HCT116 (cell line): Measurements from ENCODE around the gene CCDC146. TPM values are rescaled to one million over a fixed set of nuclear protein-coding genes. Genes with fewer than 3 reads are reported as not detected.
"Not testable (repeated sequence)": the region's sequence is repeated elsewhere in the genome, so short reads cannot be mapped to it uniquely, and the experiment has no call there.

Source experiments
- ATAC-seq: fragments of 200-7000 bp; cut with Tn5 transposase; 2 replicates; pipeline ENCODE4 v1.9.1; 2020; ENCODE audit warnings: mild to moderate bottlenecking, moderate library complexity
- BruUV-seq: library from RNA; stranded (reverse); fragments of 400-500 nt; replicated peaks from 2 replicates; lab custom pipeline; 2021; lab: Mats Ljungman, UMichigan
- CTCF ChIA-PET: fragments of 300-600 bp; sonication (Branson Sonifier 250); formaldehyde crosslinking; loops from one replicate; lab custom pipeline; 2021; ENCODE audit warnings: antibody characterized with exemption; lab: Charles Lee
- POLR2A ChIA-PET: fragments of 300-600, 350-600 bp; sonication (Branson Sonifier 250); formaldehyde crosslinking; loops from one replicate; lab custom pipeline; 2021; ENCODE audit warnings: antibody characterized with exemption; lab: Charles Lee
- RAD21 ChIA-PET, 2 experiments: fragments of 300-600 bp; sonication (Branson Sonifier 250); formaldehyde crosslinking; loops; one replicate each; lab custom pipeline; 2023; ENCODE audit warnings: low total read pairs in 2 of 2; ENCODE audit not compliant: uncharacterized antibody in 2 of 2, unreplicated experiment in 2 of 2, low non-redundant PET in 1 of 2; lab: Charles Lee
- DNase-seq: peaks from one replicate; pipeline ENCODE4 v3.0.0-alpha.2; 2010; ENCODE audit warnings: low read depth, low spot score
- H2AFZ ChIP-seq: fragments of 200-600 bp; shearing (Covaris generic), sonication (generic); 2 replicates; pipeline ENCODE4 v1.6.1; 2017; ENCODE audit warnings: low read depth, mixed run types, mixed read lengths, antibody characterized with exemption, low read length; ENCODE audit not compliant: poor library complexity, severe bottlenecking
- H3K27ac ChIP-seq: 2 replicates; pipeline ENCODE4 v1.5.1; 2012; ENCODE audit warnings: low read depth, low read length
- H3K27me3 ChIP-seq: fragments of 200-600 bp; sonication (generic); 2 replicates; pipeline ENCODE4 v1.6.1; 2016; ENCODE audit warnings: mixed run types, low read length, mixed read lengths; ENCODE audit not compliant: insufficient read depth
- H3K36me3 ChIP-seq, 2 experiments: fragments of 200-500 bp in 1 of 2; fragments of 200-600 bp in 1 of 2; sonication (Bioruptor generic) in 1 of 2; sonication (generic) in 1 of 2; 2 replicates each; pipeline versions ENCODE4 v1.5.1 to v1.6.1; 2014 to 2016; ENCODE audit warnings: low read length in 2 of 2, inconsistent platforms in 1 of 2, mixed read lengths in 1 of 2, mixed run types in 1 of 2; ENCODE audit not compliant: insufficient read depth in 2 of 2, control insufficient read depth in 1 of 2
- H3K4me1 ChIP-seq, 2 experiments: fragments of 200-600 bp in 1 of 2; sonication (generic) in 1 of 2; 2 replicates each; pipeline versions ENCODE4 v1.5.1 to v1.6.1; 2012 to 2017; ENCODE audit warnings: low read length in 2 of 2, inconsistent platforms in 1 of 2, mild to moderate bottlenecking in 1 of 2, mixed read lengths in 1 of 2, mixed run types in 1 of 2, moderate library complexity in 1 of 2; ENCODE audit not compliant: insufficient read depth in 2 of 2, control insufficient read depth in 1 of 2
- H3K4me2 ChIP-seq: fragments of 200-600 bp; sonication (generic); 2 replicates; pipeline ENCODE4 v1.6.1; 2017; ENCODE audit warnings: mixed run types, low read length, mixed read lengths
- H3K4me3 ChIP-seq, 2 experiments: fragments of 200-600 bp in 1 of 2; sonication (generic) in 1 of 2; replicated peaks in 1 of 2; 2 replicates each; pipeline ENCODE4 v1.5.1; 2011 to 2016; ENCODE audit warnings: low read length in 2 of 2, control low read depth in 1 of 2, low read depth in 1 of 2, mild to moderate bottlenecking in 1 of 2, mixed read lengths in 1 of 2, mixed run types in 1 of 2
- H3K79me2 ChIP-seq: fragments of 200-600 bp; sonication (generic); 2 replicates; pipeline ENCODE4 v1.6.1; 2017; ENCODE audit warnings: mild to moderate bottlenecking, mixed run types, low read length, moderate library complexity, mixed read lengths; ENCODE audit not compliant: insufficient read depth
- H3K9ac ChIP-seq: fragments of 200-600 bp; sonication (generic); 2 replicates; pipeline ENCODE4 v1.6.1; 2016; ENCODE audit warnings: low read length, mixed read lengths
- H3K9me2 ChIP-seq: fragments of 200-600 bp; sonication (generic), shearing (Covaris generic); 2 replicates; pipeline ENCODE4 v1.6.1; 2017; ENCODE audit warnings: mixed run types, mild to moderate bottlenecking, moderate library complexity; ENCODE audit not compliant: insufficient read depth
- H3K9me3 ChIP-seq, 2 experiments: fragments of 200-500 bp in 1 of 2; fragments of 200-600 bp in 1 of 2; sonication (Bioruptor generic) in 1 of 2; sonication (generic) in 1 of 2; 2 replicates each; pipeline ENCODE4 v1.6.1; 2014 to 2017; ENCODE audit warnings: low read length in 2 of 2, mixed read lengths in 2 of 2, inconsistent platforms in 1 of 2, low read depth in 1 of 2, mild to moderate bottlenecking in 1 of 2, mixed run types in 1 of 2, moderate library complexity in 1 of 2; ENCODE audit not compliant: control insufficient read depth in 1 of 2, insufficient read depth in 1 of 2
- H4K20me1 ChIP-seq: fragments of 200-600 bp; sonication (generic), shearing (Covaris generic); 2 replicates; pipeline ENCODE4 v1.6.1; 2017; ENCODE audit warnings: mixed run types, mild to moderate bottlenecking, moderate library complexity; ENCODE audit not compliant: insufficient read depth
- intact Hi-C: fragments of 100-400 bp; cut with micrococcal nuclease; formaldehyde crosslinking; loops from 2 replicates; pipeline ENCODE4 v1.10.0; 2022
- total RNA-seq: library from RNA; stranded (reverse); gene quantifications from one replicate; pipeline ENCODE4 v1.2.1, GENCODE V29; 2021; ENCODE audit not compliant: unreplicated experiment
- TF ChIP-seq, protein P1 (sequence below): IDR thresholded peaks from 2 replicates; pipeline ENCODE4 v1.6.1; 2012; ENCODE audit warnings: low read depth

Gene CCDC146
- total RNA-seq, 1 experiment from 2014 or later: 6.3 TPM

DNA sequence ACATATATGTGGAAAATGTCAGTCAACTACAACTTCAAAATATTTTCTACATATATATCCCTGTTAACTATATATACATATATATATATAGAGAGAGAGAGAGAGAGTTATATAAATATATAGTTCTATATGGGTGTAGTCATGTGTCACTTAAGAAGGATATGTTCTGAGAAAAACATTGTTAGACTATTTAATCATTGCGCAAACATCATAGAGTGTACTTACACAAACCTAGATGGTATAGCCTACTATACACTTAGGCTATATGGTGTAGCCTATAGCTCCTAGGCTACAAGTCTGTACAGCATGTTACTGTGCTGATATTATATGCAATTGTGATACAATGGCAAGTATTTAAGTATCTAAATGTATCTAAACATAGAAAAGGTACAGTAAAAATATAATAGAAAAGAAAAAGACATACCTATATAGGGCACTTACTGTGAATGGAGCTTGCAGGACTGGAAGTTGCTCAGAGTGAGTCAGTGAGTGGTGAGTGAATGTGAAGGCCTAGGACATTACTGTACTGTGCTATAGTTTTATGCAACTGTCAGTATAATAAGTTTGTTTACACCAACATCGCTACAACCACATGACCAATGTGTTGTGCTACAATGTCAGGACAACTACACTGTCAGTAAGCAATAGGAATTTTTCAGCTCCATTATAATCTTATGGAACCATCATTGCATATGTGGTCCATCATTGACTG is 95.2 kb downstream of the CCDC146 start (continued):
- TF ChIP-seq, protein P1, sequence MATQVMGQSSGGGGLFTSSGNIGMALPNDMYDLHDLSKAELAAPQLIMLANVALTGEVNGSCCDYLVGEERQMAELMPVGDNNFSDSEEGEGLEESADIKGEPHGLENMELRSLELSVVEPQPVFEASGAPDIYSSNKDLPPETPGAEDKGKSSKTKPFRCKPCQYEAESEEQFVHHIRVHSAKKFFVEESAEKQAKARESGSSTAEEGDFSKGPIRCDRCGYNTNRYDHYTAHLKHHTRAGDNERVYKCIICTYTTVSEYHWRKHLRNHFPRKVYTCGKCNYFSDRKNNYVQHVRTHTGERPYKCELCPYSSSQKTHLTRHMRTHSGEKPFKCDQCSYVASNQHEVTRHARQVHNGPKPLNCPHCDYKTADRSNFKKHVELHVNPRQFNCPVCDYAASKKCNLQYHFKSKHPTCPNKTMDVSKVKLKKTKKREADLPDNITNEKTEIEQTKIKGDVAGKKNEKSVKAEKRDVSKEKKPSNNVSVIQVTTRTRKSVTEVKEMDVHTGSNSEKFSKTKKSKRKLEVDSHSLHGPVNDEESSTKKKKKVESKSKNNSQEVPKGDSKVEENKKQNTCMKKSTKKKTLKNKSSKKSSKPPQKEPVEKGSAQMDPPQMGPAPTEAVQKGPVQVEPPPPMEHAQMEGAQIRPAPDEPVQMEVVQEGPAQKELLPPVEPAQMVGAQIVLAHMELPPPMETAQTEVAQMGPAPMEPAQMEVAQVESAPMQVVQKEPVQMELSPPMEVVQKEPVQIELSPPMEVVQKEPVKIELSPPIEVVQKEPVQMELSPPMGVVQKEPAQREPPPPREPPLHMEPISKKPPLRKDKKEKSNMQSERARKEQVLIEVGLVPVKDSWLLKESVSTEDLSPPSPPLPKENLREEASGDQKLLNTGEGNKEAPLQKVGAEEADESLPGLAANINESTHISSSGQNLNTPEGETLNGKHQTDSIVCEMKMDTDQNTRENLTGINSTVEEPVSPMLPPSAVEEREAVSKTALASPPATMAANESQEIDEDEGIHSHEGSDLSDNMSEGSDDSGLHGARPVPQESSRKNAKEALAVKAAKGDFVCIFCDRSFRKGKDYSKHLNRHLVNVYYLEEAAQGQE: no peak

GRCh38 chr7:77219701-77220331 is 97.4 kb downstream of the CCDC146 start:
- intact Hi-C loops, H3K4me1 ChIP-seq, CTCF ChIA-PET, H3K79me2 ChIP-seq, H3K4me3 ChIP-seq, H4K20me1 ChIP-seq, POLR2A ChIA-PET, H3K9me3 ChIP-seq, ATAC-seq, H3K27me3 ChIP-seq, DNase-seq, BruUV-seq, H3K4me2 ChIP-seq, H3K9me2 ChIP-seq, H3K36me3 ChIP-seq, RAD21 ChIA-PET, H2AFZ ChIP-seq, H3K9ac ChIP-seq, H3K27ac ChIP-seq: not testable (repeated sequence)
